ENCODE data around the gene EMP1.

- no peak for TF ChIP-seq POLR2AphosphoS5 (IDR thresholded peaks at IDR 0.05; ENCODE audit: low read depth, low read length)
- no peak for TF ChIP-seq REST (IDR thresholded peaks at IDR 0.05; ENCODE audit: insufficient read depth in 1 of 2, low read depth in 2 of 2, low read length in 2 of 2)
- TF ChIP-seq TAF1 (IDR thresholded peaks at IDR 0.05; ENCODE audit: borderline replicate concordance, insufficient read depth, low read length) = no peak
- no peak for TF ChIP-seq SIN3A (IDR thresholded peaks at IDR 0.05; ENCODE audit: borderline replicate concordance, insufficient read depth, low read length)
- TF ChIP-seq FOXP2 (optimal IDR thresholded peaks at IDR 0.05; ENCODE audit: borderline replicate concordance, extremely low read depth, extremely low read length, insufficient read depth) = no peak
Measured at GRCh38 chr12:13164921-13165616, 31.5 kb upstream of the EMP1 start.
